22Rv1 (cell line): ENCODE measurements around the gene ARAP2.

ENCODE experiments used
- CTCF ChIP-seq: fragments of 450-650 bp; IDR thresholded peaks from 2 replicates; pipeline ENCODE4 v1.5.1; 2017; ENCODE audit warnings: mild to moderate bottlenecking
- ZFX ChIP-seq: fragments of 450-650 bp; IDR thresholded peaks from 2 replicates; pipeline ENCODE4 v1.6.1; 2017; ENCODE audit warnings: antibody characterized with exemption, borderline replicate concordance

DNA sequence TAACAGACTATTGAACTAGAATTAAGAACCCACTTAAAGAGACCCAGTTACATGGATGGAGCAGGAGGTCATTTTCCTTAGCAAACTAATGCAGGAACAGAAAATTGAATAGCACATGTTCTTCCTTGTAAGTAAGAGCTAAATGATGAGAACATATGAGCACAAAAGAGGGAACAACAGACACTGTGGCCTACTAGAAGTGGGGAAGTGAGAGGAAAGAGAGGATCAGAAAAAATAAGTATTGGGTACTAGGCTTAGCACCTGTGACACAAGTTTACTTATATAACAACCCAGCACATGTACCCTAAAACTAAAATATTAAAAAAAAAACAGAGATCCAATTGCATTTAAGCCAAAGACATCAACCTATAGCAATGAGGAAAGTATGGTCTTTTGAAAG is 26.2 kb downstream of the ARAP2 start:
- TF ChIP-seq CTCF, result no peak
- no peak for TF ChIP-seq ZFX
